Spleen (tissue), 11 donors: ENCODE data around the gene ZMIZ1. TPM values are rescaled to one million over a fixed set of nuclear protein-coding genes. Genes with fewer than 3 reads are reported as not detected.

Experiments used
- DNase-seq: peaks from one replicate; pipeline ENCODE4 v3.0.0-alpha.2; 2020
- H3K27ac ChIP-seq, 8 donors: fragments of 200-600 bp; sonication (generic) in 7 of 8; 1 replicate in 4 of 8; 2 replicates in 4 of 8; pipeline versions ENCODE4 v1.5.0 to v1.8.0; 2016 to 2021; ENCODE audit warnings: inconsistent platforms in 4 of 8, mild to moderate bottlenecking in 4 of 8, moderate library complexity in 1 of 8
- H3K27me3 ChIP-seq, 7 donors: fragments of 200-600 bp; sonication (generic) in 6 of 7; replicated peaks in 1 of 7; 1 replicate in 4 of 7; 2 replicates in 3 of 7; pipeline versions ENCODE4 v1.5.0 to v1.8.0; 2016 to 2021; ENCODE audit warnings: inconsistent platforms in 3 of 7, mild to moderate bottlenecking in 1 of 7
- H3K36me3 ChIP-seq, 6 donors: fragments of 200-600 bp; sonication (generic) in 5 of 6; 1 replicate in 4 of 6; 2 replicates in 2 of 6; pipeline versions ENCODE4 v1.5.0 to v1.8.0; 2016 to 2021; ENCODE audit warnings: inconsistent platforms in 2 of 6
- H3K4me1 ChIP-seq, 6 donors: fragments of 200-600 bp; sonication (generic) in 5 of 6; 1 replicate in 3 of 6; 2 replicates in 3 of 6; pipeline versions ENCODE4 v1.5.0 to v1.8.0; 2016 to 2021; ENCODE audit warnings: inconsistent platforms in 3 of 6
- H3K4me3 ChIP-seq, 8 donors: fragments of 200-600 bp; sonication (generic) in 7 of 8; 1 replicate in 4 of 8; 2 replicates in 4 of 8; pipeline versions ENCODE4 v1.5.0 to v1.8.0; 2016 to 2021; ENCODE audit warnings: inconsistent platforms in 4 of 8, mild to moderate bottlenecking in 4 of 8, moderate library complexity in 2 of 8
- H3K9me3 ChIP-seq, 8 donors: fragments of 200-600 bp; sonication (generic) in 7 of 8; 1 replicate in 4 of 8; 2 replicates in 4 of 8; pipeline versions ENCODE4 v1.5.0 to v1.8.0; 2016 to 2021; ENCODE audit warnings: inconsistent platforms in 4 of 8
- CTCF ChIP-seq, 11 experiments: fragments of 200-600 bp in 7 of 11; fragments of 450-650 bp in 4 of 11; sonication (generic) in 4 of 11; IDR thresholded peaks in 8 of 11; conservative IDR thresholded peaks in 3 of 11; 1 replicate in 7 of 11; 2 replicates in 4 of 11; pipeline versions ENCODE4 v1.4.0 to v1.8.0; 2016 to 2021; ENCODE audit warnings: antibody characterized with exemption in 11 of 11, inconsistent platforms in 4 of 11, mild to moderate bottlenecking in 1 of 11
- POLR2A ChIP-seq, 3 donors: fragments of 450-650 bp; IDR thresholded peaks; one replicate each; pipeline ENCODE4 v1.5.1; 2017; ENCODE audit warnings: antibody characterized with exemption in 3 of 3, mild to moderate bottlenecking in 1 of 3
- POLR2AphosphoS5 ChIP-seq, 3 donors: sonication (generic); formaldehyde crosslinking; IDR thresholded peaks; one replicate each; pipeline ENCODE4 v1.5.1; 2017; ENCODE audit warnings: antibody characterized with exemption in 3 of 3
- WGBS, 5 donors: extraction: QIAGEN DNeasy Blood & Tissue Kit in 3 of 5; methylation state at CpG; one replicate each; pipeline versions ENCODE4 v1.1.5 to v1.1.7; 2013 to 2018; 5-methylcytosine and 5-hydroxymethylcytosine counted together
- intact Hi-C: fragments of 100-400 bp; cut with DNase I; formaldehyde crosslinking; loops from one replicate; pipeline ENCODE4 v1.15.0; 2023; ENCODE audit warnings: low total_unique reads
- polyA plus RNA-seq, 3 donors: library from polyadenylated mRNA; stranded (reverse); fragments of 200-250 nt; gene quantifications; one replicate each; pipeline ENCODE4 v1.2.1, GENCODE V29; 2013
- total RNA-seq, 7 donors: library from RNA; depleted of rRNA in 3 of 7; stranded (reverse); fragments of >200 nt in 3 of 7; fragmentation: NEBNext Ultra II Directional in 4 of 7; extraction: Animal tissue kit (Norgen Biotek cat#: 25700) in 4 of 7; gene quantifications; one replicate each; pipeline versions ENCODE4 v1.1.0 to v1.2.1, GENCODE V29; 2016 to 2021
- donor health status: healthy with polysubstance abuse.
- donor health status: DM: no; HTN: no; CAD: no; lungs with moderate emphysema.
- donor health status: DM: no; HTN: no; CAD: no.
- donor health status: Bipolar disorder and iron deficiency.
- donor health status: healthy.
- donor health status: DM: no; HTN: no; CAD: no.
- donor health status: DM: yes; HTN: yes; CAD: no.

ZMIZ1 gene
- total and polyA plus RNA-seq, 10 donors, result 10.7 to 210 (median 125) TPM

- Histone ChIP-seq H3K27ac (peak overlapping the region; percentile 69 to 93 (median 88)), H3K27me3 (no peaks in the 10 kb centered on the region), H3K4me1 (peaks cover 58 to 97% (median 85%) of the 10 kb centered on the region in 6 donors), H3K9me3 (no peaks in the 10 kb centered on the region), H3K4me3 (peak overlapping the region; percentile 22 to 79 (median 65)), H3K36me3 (peaks cover 0 to 5% (median 0%) of the 10 kb centered on the region in 6 donors)
- 47 to 80% (median 63%) methylated on average over 9 to 10 of the region's 10 CpGs for WGBS, 5 donors
- TF ChIP-seq CTCF (IDR thresholded peaks at IDR 0.05 in 8 of 11, conservative IDR thresholded peaks at IDR 0.05 in 3 of 11), result no peak
- TF ChIP-seq POLR2AphosphoS5 (IDR thresholded peaks at IDR 0.05), result peak in 1 of 3 donors; percentile 1
- intact Hi-C loops, result no loop called here
- DNase-seq, result no peak
These were observed 175.3 kb downstream of the ZMIZ1 start for GRCh38 chr10:79244068-79244442.

GRCh38 chr10:79244841-79245504, 176.2 kb downstream of the ZMIZ1 start:
- no peaks in the 10 kb centered on the region for H3K27me3 ChIP-seq
- H3K27ac ChIP-seq, result peak overlapping the region; percentile 69 to 93 (median 88)
- no peaks in the 10 kb centered on the region for H3K9me3 ChIP-seq
- WGBS, 5 donors, result 31 to 48% (median 34%) methylated on average over 15 of the region's 15 CpGs
- peaks cover 0 to 5% (median 0%) of the 10 kb centered on the region in 6 donors for H3K36me3 ChIP-seq
- peak overlapping the region; percentile 22 to 79 (median 65) for H3K4me3 ChIP-seq
- intact Hi-C loops, result no loop called here
- TF ChIP-seq POLR2AphosphoS5 (IDR thresholded peaks at IDR 0.05) (peak in 2 of 3 donors; percentile 70 to 83), POLR2A (IDR thresholded peaks at IDR 0.05) (peak in 1 of 3 donors; percentile 37), CTCF (IDR thresholded peaks at IDR 0.05 in 8 of 11, conservative IDR thresholded peaks at IDR 0.05 in 3 of 11) (no peak)
- H3K4me1 ChIP-seq, result peaks cover 66 to 97% (median 87%) of the 10 kb centered on the region in 6 donors
- DNase-seq, result peak; percentile 90

- Histone ChIP-seq H3K27ac (peak overlapping the region; percentile 69 to 93 (median 88)), H3K27me3 (no peaks in the 10 kb centered on the region), H3K4me3 (peak overlapping the region in 5 of 8 donors; percentile 23 to 79 (median 68)), H3K9me3 (no peaks in the 10 kb centered on the region), H3K4me1 (peaks cover 73 to 97% (median 88%) of the 10 kb centered on the region in 6 donors), H3K36me3 (peaks cover 0 to 5% (median 0%) of the 10 kb centered on the region in 6 donors)
- no peak for DNase-seq
- TF ChIP-seq POLR2AphosphoS5 (IDR thresholded peaks at IDR 0.05) (no peak), CTCF (IDR thresholded peaks at IDR 0.05 in 8 of 11, conservative IDR thresholded peaks at IDR 0.05 in 3 of 11) (no peak), POLR2A (IDR thresholded peaks at IDR 0.05) (no peak)
- intact Hi-C loops, result no loop called here
- WGBS, 5 donors, result 48 to 69% (median 56%) methylated on average over 7 to 9 of the region's 9 CpGs
These were observed 176.9 kb downstream of the ZMIZ1 start for GRCh38 chr10:79245539-79246208.

- WGBS, 5 donors, result 59 to 70% (median 68%) methylated on average over 8 to 14 of the region's 14 CpGs
- intact Hi-C loops, result no loop called here
- H3K27me3 ChIP-seq, result no peaks in the 10 kb centered on the region
- H3K27ac ChIP-seq, result peak overlapping the region; percentile 69 to 93 (median 88)
- DNase-seq, result no peak
- H3K4me1 ChIP-seq, result peaks cover 75 to 97% (median 88%) of the 10 kb centered on the region in 6 donors
- TF ChIP-seq POLR2AphosphoS5 (IDR thresholded peaks at IDR 0.05), result no peak
- no peak for TF ChIP-seq POLR2A (IDR thresholded peaks at IDR 0.05)
- H3K36me3 ChIP-seq, result peaks cover 0 to 5% (median 0%) of the 10 kb centered on the region in 6 donors
- H3K9me3 ChIP-seq, result no peaks in the 10 kb centered on the region
- peak overlapping the region in 2 of 8 donors; percentile 62 to 79 for H3K4me3 ChIP-seq
These were observed 177.4 kb downstream of the ZMIZ1 start for GRCh38 chr10:79246209-79246581.
